ENCODE measurements around the gene AFF1. TPM values are rescaled to one million over a fixed set of nuclear protein-coding genes. Genes with fewer than 3 reads are reported as not detected.

The AFF1 gene
- total RNA-seq, 4 donors from 2014 or later, result 90.1 to 132 (median 101) TPM

GRCh38 chr4:87030124-87030523 is 95.3 kb downstream of the AFF1 start:
- no peak for TF ChIP-seq CTCF (IDR thresholded peaks at IDR 0.05; ENCODE audit: low read depth)

- TF ChIP-seq CTCF (IDR thresholded peaks at IDR 0.05; ENCODE audit: low read depth), result no peak
These were observed 96.1 kb downstream of the AFF1 start for GRCh38 chr4:87030755-87031441.

- no peak for TF ChIP-seq CTCF (IDR thresholded peaks at IDR 0.05; ENCODE audit: low read depth)
These were observed 97.1 kb downstream of the AFF1 start for GRCh38 chr4:87031920-87032319.

- no peak for TF ChIP-seq CTCF (IDR thresholded peaks at IDR 0.05; ENCODE audit: low read depth)
These were observed 98.2 kb downstream of the AFF1 start for GRCh38 chr4:87032884-87033533.

GRCh38 chr4:87033902-87034301 is 99.1 kb downstream of the AFF1 start:
- no peak for TF ChIP-seq CTCF (IDR thresholded peaks at IDR 0.05; ENCODE audit: low read depth)

- TF ChIP-seq CTCF (IDR thresholded peaks at IDR 0.05; ENCODE audit: low read depth), result no peak
These were observed 99.7 kb downstream of the AFF1 start for GRCh38 chr4:87034527-87034926.

GRCh38 chr4:87035881-87036509 is 101.2 kb downstream of the AFF1 start:
- TF ChIP-seq CTCF (IDR thresholded peaks at IDR 0.05; ENCODE audit: low read depth), result no peak
